ENCODE measurements around the gene TGFBI. TPM values are rescaled to one million over a fixed set of nuclear protein-coding genes. Genes with fewer than 3 reads are reported as not detected.

TGFBI gene
- total RNA-seq, 6 donors from 2014 or later = 51.0 to 189 (median 126) TPM

DNA sequence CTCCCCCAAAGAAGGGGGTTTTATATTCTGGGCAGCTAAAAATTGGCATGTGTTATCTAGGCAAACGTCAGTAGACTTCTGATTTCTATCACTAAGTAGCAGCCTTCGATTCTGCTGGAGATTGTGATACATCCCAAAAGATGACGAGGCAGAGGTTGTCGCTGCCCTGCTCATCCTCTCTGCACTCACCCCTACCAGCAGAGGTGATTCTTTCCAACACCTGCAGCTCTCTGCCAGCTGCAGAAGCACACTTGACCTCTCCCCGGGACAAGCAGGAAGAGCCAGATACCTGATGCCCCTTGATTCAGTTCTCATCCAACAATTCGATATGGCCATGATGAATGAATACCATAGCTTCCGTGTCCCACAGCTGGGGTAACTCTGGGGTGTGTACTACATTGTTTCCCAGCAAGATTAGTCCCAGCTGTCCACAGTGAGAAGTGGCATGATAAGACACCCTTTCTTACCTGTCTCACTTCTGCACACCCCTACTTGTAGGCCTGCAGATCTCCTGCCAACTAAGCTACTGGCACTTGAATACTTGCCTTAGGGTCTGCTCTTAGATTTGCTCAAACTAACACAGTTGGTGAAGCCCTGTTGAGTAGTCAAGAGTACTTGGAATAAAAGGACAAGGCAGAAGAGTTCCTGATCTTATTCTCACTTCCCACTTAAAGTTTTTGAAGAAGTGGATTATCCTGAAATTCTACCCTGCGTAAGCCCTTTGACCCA lies 66.3 kb downstream of the TGFBI start:
- DNase-seq (no peak), ATAC-seq (ENCODE audit: low FRiP score in 2 of 2) (no peak)
- Histone ChIP-seq H3K36me3 (no peaks in the 10 kb centered on the region), H3K27me3 (no peaks in the 10 kb centered on the region), H3K9me3 (no peaks in the 10 kb centered on the region), H3K4me3 (no peak overlapping the region), H3K4me1 (peaks cover 0 to 5% (median 0%) of the 10 kb centered on the region in 4 donors), H3K27ac (no peak overlapping the region)
- TF ChIP-seq EP300 (IDR thresholded peaks at IDR 0.05) (no peak), POLR2AphosphoS5 (IDR thresholded peaks at IDR 0.05) (no peak), POLR2A (IDR thresholded peaks at IDR 0.05) (no peak)
- TF ChIP-seq, protein P1, sequence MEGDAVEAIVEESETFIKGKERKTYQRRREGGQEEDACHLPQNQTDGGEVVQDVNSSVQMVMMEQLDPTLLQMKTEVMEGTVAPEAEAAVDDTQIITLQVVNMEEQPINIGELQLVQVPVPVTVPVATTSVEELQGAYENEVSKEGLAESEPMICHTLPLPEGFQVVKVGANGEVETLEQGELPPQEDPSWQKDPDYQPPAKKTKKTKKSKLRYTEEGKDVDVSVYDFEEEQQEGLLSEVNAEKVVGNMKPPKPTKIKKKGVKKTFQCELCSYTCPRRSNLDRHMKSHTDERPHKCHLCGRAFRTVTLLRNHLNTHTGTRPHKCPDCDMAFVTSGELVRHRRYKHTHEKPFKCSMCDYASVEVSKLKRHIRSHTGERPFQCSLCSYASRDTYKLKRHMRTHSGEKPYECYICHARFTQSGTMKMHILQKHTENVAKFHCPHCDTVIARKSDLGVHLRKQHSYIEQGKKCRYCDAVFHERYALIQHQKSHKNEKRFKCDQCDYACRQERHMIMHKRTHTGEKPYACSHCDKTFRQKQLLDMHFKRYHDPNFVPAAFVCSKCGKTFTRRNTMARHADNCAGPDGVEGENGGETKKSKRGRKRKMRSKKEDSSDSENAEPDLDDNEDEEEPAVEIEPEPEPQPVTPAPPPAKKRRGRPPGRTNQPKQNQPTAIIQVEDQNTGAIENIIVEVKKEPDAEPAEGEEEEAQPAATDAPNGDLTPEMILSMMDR (IDR thresholded peaks at IDR 0.05) = no peak
- 68 to 75% methylated on average over 8 of the region's 8 CpGs for WGBS, 2 donors

DNA sequence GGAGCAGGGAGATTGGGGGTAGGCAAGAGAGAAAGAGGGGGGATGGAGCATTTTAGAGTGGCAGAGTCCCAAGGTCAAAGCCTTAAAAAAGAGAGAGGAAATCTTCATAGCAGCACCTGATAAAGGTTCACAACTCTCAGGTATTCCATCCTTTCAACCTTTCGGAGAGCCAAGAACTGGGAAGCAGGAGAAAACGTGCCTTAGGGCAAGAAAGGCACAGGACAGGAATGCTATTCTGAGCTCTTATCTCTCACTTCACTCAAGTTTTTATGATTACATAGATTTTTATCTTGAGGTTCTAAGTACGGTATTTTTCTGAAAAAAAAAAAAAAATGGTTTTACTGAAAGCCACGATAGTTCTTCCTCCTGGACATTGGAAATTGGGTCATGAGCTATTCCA lies 69.4 kb downstream of the TGFBI start:
- DNase-seq (no peak), ATAC-seq (ENCODE audit: low FRiP score in 2 of 2) (no peak)
- H3K4me1 ChIP-seq = peaks cover 0 to 5% (median 0%) of the 10 kb centered on the region in 4 donors
- TF ChIP-seq POLR2AphosphoS5 (IDR thresholded peaks at IDR 0.05) (no peak), POLR2A (IDR thresholded peaks at IDR 0.05) (no peak), EP300 (IDR thresholded peaks at IDR 0.05) (no peak)
- TF ChIP-seq, protein P1 (IDR thresholded peaks at IDR 0.05) = no peak
- H3K27me3 ChIP-seq = no peaks in the 10 kb centered on the region
- no peaks in the 10 kb centered on the region for H3K9me3 ChIP-seq
- H3K27ac ChIP-seq = no peak overlapping the region
- no peaks in the 10 kb centered on the region for H3K36me3 ChIP-seq
- no peak overlapping the region for H3K4me3 ChIP-seq
- 43 to 47% methylated on average over 4 of the region's 4 CpGs for WGBS, 2 donors

DNA sequence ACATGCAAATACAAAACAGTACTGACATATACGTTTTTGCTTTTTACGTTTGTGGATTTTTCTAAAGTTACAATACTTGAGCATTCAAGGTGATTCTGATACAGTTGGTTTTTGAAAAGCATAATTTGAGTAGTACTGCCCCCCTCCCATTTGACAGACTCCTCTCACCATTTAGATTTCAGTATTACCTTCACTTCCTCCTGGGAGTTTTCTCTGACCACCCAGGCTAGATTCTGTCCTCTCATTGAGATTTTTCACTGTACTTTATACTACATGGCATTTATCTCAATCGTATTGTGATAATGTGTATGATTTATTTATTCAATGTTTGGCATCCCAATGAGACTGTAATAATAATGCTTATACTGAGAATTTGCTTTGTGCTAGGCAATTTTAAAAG lies 71.1 kb downstream of the TGFBI start:
- 82 to 84% methylated on average over 3 of the region's 3 CpGs for WGBS, 2 donors
- DNase-seq (no peak), ATAC-seq (ENCODE audit: low FRiP score in 2 of 2) (no peak)
- Histone ChIP-seq H3K27ac (no peak overlapping the region), H3K4me1 (peaks cover 0 to 8% (median 2%) of the 10 kb centered on the region in 4 donors), H3K27me3 (no peaks in the 10 kb centered on the region), H3K9me3 (no peaks in the 10 kb centered on the region), H3K4me3 (no peak overlapping the region), H3K36me3 (no peaks in the 10 kb centered on the region)
- TF ChIP-seq POLR2AphosphoS5 (IDR thresholded peaks at IDR 0.05) (no peak), EP300 (IDR thresholded peaks at IDR 0.05) (no peak), POLR2A (IDR thresholded peaks at IDR 0.05) (no peak)
- TF ChIP-seq, protein P1 (IDR thresholded peaks at IDR 0.05) = no peak

DNA sequence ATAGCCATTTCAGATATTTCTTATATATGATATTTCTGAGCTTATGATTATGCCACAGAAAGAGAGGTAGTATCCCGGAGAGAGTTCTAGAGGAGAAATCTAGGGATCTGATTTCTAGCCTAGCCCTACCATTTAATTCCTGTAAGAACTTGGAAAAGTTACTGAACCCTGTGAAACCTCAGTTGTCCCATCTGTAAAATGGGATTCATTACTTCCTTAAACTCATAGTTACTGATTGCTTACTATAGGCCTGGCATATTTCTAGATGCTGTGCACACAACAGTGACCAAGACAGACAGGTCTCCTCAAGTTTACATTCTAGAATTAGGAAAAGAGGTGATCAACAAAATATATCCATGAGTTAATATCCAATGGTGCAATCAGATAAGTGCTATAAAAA lies 73.1 kb downstream of the TGFBI start:
- 100% methylated on average over 1 of the region's 1 CpG for WGBS, 2 donors
- no peak overlapping the region for H3K27ac ChIP-seq
- DNase-seq (no peak), ATAC-seq (ENCODE audit: low FRiP score in 2 of 2) (no peak)
- no peaks in the 10 kb centered on the region for H3K27me3 ChIP-seq
- TF ChIP-seq POLR2AphosphoS5 (IDR thresholded peaks at IDR 0.05) = no peak
- no peak for TF ChIP-seq POLR2A (IDR thresholded peaks at IDR 0.05)
- TF ChIP-seq, protein P1 (IDR thresholded peaks at IDR 0.05) = no peak
- TF ChIP-seq EP300 (IDR thresholded peaks at IDR 0.05) = no peak
- H3K4me3 ChIP-seq = no peak overlapping the region
- H3K4me1 ChIP-seq = peaks cover 0 to 8% (median 0%) of the 10 kb centered on the region in 4 donors
- H3K36me3 ChIP-seq = no peaks in the 10 kb centered on the region
- H3K9me3 ChIP-seq = no peaks in the 10 kb centered on the region

DNA sequence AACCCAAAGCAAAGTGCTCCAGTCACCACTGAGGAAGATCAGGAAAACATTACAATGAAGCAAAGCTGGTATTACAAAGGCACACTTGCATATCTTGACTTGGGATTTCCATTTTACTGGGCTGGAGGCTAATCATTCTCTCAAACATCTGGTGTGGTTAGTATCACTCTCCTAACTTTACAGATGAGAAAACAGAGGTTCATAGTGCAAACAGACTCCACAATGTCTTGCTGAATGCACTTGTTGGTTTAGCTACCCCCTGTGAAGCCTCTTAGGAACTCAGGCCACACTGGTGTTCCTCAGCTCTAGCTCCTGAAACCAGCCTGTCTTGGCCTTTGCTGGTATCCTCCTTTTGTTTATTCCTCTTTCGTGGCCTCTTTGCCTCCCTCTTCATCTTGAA lies 74.3 kb downstream of the TGFBI start:
- no peak overlapping the region for H3K27ac ChIP-seq
- H3K27me3 ChIP-seq = no peaks in the 10 kb centered on the region
- no peak for ATAC-seq (ENCODE audit: low FRiP score in 2 of 2)
- peaks cover 0 to 8% (median 0%) of the 10 kb centered on the region in 4 donors for H3K4me1 ChIP-seq
- 94 to 95% methylated on average over 1 of the region's 1 CpG for WGBS, 2 donors
- TF ChIP-seq, protein P1 (IDR thresholded peaks at IDR 0.05) = no peak
- TF ChIP-seq POLR2AphosphoS5 (IDR thresholded peaks at IDR 0.05) (no peak), EP300 (IDR thresholded peaks at IDR 0.05) (no peak), POLR2A (IDR thresholded peaks at IDR 0.05) (no peak)
- H3K9me3 ChIP-seq = no peaks in the 10 kb centered on the region
- DNase-seq = no peak
- H3K4me3 ChIP-seq = no peak overlapping the region
- H3K36me3 ChIP-seq = no peaks in the 10 kb centered on the region

All from upper lobe of left lung (tissue), 6 donors.